Measurements from ENCODE around the gene CEL.

CEL gene

DNA sequence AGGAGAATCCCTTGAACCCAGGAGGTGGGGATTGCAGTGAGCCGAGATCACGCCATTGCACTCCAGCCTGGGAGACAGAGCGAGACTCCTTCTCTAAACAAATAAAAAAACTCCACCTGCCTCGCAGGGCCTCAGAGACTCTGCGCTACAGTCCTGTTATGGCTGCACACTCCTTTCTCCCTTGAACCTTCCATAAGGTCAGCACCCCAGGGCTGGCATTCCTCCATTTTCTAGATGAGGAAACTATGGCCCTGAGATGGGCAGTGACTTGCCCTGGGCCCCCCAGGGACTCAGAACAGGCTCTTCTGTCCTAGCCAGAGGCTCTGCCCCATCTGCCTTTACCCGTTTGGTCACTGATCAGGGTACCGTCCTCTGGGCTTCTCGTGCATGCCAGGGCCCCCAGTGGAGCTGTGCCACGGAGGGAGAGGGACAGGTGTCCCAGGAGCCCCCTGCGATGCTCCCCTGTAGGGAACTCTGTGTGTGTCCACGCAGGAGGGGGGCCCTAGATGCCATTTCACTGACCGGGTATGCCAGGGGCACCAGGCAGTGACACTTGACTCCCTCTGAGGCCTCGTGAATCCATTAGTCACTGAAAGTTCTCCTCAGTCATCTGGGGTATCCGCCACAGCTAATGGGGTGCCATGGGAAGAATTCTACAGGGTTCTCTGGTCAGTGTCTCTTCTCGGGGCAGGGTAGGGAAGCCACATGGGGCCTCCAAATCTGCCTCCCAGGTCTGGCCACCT, 43.1 kb downstream of the CEL start:
- no peak for DNase-seq (ENCODE audit: low read depth)

DNA sequence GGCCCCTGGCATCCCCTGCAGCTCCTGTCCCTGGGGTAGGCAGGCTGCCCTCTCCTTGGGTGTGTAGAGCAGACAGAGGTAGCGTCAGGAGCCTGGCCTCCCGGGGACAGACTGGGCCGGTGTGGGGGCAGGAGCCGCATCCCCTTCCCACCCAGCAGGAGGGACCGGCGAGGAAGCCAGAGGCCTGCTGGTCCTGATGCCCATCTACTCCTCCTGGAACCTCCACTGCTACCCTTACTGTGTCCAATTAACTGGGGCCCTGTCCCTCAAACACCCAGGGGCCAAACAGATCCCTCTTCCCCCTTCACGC, 43.6 kb downstream of the CEL start:
- DNase-seq (ENCODE audit: low read depth): no peak

DNA sequence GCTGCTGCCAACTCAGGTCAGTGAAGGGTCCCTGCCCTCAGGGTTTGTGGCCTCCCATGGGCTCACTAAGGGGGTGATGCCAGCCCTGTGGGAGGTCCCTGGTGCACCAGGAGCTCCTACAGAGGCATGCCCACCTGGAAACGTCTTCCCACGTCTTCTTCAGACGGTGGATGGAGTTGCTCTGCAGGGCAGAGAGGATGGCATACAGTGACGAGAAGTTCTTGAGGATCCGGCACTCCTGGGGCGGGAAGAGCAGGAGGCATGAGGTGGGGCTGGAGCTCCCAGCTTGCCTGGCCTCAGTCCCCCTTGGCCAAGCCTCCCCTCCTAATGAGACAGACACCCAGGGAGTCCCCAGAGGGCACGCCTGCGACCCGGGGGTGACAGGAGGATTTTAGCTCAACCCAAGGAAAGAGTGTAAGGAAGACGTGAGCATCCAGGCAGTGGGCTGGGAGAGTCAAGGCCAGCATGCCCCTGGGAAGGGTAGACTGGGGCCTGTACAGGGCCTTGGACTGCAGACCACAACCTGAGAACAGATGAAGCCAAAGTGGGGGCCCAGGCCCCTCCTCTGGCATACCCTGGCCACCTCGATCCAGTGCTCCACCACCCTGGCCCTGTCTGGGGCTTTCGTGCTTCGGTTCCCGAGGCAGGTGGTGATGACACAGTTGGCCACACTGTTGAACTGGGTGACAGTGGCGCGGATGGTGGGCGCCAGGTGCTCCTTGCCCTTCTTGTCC, 44.9 kb downstream of the CEL start:
- DNase-seq (ENCODE audit: low read depth): no peak

DNA sequence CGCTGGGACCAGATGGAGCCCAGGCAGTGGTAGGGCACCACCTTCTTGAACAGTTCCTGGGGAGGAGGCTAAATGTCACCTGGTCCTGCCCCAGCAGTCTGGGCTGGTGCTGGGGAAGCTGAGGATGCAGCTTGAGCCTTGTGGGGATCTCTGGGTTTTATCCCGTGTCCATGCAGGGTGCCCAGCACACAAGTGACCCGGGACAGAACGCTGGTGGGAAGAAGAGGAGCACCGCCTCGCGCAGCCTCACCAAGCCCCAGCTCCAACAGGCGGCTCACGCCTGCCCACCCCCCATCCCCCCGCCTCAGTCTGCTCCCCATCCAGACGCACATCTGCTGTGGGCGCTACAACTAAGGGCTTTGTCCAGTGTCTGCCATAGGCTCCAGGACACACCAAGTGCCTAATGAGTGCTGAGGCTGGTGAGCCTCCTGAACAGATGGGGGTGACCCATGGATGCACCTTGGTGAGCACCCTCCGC, 45.5 kb downstream of the CEL start:
- DNase-seq (ENCODE audit: low read depth): no peak

DNA sequence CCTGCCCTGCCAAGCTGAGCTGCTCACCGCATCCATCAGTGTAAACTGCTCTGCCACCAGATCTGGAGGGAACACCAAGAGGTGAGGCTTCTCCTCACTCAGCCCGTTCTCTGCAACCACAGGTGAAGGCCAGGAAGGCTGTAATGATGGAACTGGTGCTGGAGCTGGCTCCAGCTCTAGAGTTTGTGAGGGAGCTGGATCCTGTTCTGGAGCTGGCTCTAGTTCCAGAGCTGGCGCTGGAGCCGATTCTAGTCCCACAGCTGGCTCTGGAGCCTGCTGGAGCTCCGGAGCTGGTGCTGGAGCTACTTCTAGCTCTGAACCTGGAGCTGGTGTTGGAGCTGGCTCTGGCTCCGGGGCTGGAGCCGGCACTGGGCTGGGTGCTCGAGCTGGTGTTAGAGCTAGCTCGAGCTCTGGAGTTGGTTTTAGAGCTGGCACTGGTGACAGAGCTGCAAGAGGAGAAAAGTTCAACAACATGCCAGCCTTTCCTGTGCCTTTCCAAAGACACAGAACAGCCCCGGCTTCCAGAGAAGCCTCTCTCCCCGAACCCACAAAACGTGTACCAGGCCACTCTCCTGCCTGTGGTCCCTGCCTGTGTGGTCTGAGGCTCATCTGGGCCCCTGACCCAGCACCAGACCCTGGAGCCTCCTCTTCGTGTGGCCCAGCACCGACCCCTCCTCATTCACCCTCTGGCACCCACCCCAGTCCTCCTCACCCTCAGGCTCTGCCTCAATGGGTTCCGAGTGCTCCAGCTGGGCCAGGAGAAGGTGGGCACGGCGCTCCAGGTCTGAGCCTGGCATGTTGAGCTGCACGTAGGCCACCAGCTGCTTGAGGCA, 46.4 kb downstream of the CEL start:
- DNase-seq (ENCODE audit: low read depth): no peak

DNA sequence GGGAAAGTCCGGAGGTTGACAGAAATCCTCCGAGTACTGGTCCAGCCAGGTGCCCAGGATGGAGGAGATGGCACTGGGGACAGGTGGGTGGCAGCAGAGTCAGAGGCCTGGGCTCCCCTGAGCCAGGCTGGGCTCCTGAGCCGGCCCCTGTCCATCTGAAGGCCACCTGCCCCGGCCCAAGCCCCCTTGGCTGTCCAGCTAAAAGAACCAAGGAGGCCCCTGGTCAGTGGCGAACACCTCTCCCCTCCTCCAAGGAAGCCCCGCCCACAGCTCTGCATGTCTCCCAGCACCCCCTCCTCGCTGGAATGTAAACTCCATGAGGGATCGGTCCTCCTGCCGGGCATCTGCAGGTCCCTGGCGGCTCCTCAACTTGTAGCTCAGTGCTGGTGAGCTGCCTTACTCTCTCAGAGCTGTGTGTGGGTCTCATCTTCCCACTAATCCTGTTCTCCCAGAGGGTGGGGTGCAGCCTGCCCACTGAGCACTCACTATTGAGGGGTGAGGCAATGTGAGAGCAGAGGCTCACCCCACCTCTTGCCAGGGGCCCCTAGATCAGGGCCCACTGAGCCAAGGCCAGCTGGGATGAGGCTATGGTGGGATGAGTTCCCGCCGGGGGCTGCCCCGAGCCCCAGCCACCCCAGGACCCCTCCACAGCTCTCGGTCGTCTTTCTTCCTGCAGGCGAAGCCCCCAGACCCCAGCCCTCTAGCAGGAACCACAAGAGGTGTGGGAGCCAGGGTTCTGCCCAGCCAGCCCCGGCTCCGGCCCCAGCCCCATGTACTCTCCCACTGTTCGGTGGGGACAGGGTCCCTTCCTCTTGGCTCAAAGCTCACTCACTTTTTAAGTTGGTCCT, 47.2 kb downstream of the CEL start:
- DNase-seq (ENCODE audit: low read depth): no peak

DNA sequence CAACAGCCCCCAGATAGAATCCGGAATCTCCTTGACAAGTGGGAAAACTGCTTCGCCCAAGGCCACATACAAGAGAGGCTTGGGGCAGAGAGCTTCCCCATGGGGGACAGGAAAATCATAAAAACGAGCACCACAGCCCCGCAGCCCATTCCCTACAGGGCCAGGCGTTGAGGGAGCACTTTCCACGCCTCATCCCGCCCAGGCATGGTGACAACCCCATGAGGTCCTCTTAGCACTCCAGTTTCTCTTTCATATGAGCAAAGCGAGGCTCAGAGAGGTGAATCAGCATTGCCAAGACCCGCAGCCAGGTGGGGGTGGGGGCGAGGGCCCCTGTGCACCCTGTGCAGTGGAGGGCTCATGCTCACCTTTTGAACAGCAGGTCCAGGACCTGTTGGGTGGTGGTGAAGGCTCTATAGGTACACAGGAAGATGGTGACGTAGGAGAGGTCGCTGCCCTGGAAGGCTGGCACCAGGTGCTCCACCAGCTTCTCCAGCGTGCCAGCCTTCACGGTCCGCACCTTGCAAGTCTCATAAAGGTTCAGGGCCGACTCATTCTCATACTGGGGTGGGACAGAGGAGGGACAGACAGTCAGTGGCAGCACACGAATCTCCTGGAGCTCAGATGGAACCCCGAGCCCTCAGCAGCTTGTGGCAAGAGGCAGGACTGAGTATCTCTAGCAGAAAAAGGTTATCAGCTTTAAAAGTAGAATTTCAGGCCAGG, 48.3 kb downstream of the CEL start:
- no peak for DNase-seq (ENCODE audit: low read depth)

DNA sequence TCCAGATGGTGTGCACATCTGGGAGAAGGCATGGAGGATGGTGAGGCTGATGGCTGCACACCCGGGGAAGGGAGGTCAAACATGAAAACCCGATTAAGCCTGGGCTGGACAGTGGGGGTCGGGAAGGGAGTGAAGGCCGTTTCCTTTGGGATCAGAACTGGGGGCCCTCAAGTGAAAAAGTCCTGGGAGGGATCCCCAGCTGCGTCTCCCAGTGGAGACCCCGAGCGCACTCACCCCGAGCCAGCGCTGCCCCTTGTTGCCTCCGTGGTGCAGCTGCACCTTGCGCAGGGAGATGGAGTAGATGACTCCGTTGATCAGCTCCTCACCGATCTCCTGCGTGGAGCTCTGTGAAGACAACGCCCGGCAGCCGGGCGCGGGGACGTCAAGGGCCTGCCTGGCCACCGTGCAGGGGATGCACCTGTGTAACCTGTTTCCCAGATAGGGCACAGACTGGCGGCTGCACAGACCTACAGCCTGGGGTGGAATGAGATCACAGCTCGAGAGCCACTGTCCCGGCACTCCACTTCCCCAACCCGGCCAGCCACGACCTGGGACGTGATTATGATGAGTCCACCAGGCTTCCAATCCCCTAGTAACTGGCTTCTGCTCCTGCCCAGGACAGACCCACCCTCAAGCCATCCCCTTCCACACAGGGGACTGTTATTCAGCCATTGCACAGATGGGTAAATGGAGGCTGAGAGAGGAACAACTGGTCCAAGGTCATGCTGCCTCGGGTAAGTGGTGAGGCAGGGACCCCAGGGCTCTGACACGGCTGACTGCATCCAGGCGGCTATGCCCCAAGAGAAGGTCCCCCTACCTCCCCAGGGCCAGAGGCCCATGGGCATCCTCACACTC, 50.3 kb downstream of the CEL start:
- DNase-seq (ENCODE audit: low read depth): no peak

DNA sequence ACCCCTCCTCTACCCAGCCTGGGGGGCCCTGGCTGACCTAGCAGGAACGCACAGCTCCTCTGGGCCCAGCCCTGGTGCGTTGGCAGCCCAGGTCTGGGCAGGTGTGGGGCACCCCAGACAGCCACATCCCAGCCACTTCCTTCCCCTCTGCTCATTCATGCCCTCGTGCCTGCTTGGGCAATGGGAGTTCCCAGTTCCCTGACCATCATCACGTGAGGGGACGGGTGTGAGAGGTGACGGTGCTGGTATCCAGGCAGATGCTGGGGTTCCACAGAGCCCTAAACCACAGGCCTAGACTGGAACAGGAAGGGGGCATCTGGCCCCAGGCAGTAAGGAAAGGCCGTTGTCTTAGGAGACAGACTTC, 50.9 kb downstream of the CEL start:
- no peak for DNase-seq (ENCODE audit: low read depth)

DNA sequence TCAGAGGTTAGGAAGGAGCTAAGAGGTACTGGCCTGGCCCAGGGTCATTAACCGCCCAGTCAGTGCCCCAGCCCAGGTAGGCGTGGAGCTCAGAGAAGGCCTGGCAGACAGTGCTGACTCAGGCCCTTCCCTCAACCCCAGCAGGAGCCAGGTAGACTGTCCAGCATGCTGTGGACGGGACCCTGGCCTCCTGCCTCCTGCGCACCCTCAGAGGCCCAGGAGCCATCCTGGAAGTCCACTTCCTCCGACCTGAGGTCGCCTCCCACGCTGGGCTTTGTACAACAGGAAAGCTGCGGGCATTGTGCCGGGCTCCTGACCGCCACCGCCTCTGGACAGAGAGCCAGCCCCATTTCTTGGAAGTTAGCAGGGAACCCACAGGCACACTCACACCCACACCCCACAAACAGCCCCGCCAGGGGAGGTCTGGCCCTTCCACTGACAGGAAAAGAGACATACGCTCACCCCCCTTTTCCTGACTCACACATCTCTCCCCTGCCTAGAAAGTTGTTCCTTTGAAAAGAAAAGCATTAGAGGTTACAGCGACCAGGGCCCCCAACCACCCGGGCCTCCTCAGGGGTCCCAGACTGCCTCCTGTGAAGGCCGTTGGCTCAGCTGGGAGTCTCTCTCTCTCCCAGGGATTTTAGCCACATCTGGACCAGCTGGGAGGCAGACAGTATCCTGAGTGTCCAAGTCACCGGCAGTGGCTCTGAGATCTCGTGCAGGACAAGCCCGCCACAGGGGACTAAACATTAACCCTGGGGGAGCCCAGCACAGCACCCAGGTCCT, 51.6 kb downstream of the CEL start:
- no peak for DNase-seq (ENCODE audit: low read depth)

DNA sequence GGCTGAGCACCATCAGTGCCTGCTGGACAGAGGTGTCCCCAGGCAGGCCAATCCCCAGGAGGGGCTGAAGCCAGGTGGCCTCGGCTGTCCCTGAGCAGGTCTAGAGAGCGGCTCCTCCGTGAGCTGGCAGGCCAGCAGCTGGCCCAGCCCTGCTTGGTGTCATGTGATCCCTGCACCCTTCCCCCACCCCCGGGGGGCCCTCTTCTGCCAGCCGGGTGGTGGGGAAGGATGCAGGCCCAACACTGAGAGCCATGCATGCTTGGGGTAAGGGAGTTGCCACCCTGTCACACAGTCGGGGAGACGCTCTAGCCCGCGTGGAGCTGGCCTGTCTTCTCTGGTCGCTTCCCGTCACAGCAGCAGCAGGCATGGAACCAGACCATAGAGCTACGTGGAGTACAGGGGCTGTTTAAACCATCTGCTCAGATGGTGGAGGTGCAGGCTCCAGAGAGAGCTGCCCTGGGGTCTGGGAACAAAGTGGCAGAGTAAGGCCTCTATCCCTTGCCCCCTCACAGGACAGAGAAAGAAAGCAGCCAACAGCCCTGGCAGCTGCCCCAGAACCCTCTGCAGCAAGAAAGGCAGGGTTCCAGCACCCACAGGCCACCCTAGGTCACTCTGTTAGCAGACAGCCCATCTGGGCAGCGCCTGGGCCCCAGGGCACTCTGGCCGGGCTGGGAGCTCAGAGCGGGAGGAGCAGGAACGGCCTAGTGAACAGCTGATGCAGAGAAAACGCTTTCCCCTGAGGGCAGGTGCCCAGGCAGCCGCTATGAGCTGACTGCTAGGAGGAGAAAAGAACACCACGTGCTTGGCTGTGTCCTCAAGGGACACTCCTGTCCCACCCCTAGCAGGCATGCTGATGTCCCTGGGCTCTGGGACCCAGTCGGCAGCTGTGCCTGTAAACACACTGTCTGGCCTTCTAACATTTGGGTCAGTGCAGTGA, 52.4 kb downstream of the CEL start:
- DNase-seq (ENCODE audit: low read depth): no peak

DNA sequence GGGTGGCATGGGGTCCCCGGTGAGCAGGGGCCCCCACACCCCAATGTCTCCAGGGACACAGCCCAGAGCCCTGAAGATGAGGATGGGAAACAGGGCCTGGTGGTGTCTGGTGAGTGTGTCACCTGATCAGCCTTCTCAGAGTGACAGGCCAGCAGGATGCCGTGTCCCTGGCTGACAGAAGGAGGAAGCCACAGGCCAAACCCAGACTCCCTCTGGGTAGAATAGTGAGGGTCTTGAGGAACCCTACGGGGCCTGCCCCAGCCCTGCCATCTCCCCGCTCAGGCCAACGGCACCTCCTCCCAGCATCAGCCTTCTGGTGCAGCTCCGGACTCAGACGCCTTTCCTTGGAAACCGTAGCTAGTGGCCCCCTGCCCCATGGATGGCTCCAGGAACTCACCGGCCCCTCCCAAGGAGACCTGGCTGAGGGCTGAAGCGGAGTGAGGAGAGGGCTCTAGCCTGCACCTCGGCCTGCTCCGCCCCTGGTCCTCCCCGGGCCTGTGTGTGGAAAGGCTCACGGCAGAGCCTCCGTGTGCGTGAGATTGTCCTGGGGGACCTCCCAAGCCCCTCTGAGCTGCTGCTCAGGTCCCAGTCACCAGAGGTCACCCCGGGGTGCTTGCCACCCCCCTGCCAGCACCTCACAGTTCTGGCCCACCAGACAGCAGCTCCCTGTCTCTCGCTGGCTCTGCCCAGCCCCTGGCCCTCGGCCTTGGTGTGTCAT, 53.3 kb downstream of the CEL start:
- no peak for DNase-seq (ENCODE audit: low read depth)

DNA sequence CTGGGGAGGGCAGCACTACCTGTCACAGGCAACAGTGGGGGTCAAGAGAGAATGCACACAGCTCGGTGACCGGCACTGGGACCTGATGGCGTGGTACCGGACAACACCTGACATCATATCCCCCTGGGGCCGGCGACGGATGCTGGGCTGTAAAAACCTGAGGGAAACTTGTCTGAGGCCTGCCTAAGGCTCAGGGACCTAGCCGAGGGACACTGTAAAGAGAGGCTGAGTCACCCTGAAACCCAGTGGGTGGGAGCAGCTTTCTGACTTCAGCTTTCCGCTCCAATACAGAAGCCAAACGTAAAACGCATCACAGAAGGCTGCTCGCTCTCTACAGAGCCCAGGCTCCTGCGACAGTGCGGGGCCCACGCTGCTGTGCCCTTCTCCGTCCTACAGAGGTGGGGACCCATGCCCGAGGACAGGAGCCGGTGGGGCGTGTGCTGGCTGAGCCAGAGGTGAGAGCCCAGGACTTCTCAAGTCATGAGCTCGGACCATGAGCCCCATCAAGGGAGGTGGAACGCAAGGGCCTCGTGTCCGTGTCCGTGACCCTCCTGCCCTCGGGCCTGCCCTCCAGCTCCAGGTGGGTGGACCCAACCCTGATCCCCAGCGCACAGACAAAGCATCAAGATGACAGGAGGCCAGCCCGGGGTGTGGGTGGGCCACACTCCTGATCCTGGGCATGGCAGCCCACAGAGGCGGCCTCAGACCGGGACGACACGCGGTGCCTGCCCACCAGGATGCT, 54.0 kb downstream of the CEL start:
- no peak for DNase-seq (ENCODE audit: low read depth)

DNA sequence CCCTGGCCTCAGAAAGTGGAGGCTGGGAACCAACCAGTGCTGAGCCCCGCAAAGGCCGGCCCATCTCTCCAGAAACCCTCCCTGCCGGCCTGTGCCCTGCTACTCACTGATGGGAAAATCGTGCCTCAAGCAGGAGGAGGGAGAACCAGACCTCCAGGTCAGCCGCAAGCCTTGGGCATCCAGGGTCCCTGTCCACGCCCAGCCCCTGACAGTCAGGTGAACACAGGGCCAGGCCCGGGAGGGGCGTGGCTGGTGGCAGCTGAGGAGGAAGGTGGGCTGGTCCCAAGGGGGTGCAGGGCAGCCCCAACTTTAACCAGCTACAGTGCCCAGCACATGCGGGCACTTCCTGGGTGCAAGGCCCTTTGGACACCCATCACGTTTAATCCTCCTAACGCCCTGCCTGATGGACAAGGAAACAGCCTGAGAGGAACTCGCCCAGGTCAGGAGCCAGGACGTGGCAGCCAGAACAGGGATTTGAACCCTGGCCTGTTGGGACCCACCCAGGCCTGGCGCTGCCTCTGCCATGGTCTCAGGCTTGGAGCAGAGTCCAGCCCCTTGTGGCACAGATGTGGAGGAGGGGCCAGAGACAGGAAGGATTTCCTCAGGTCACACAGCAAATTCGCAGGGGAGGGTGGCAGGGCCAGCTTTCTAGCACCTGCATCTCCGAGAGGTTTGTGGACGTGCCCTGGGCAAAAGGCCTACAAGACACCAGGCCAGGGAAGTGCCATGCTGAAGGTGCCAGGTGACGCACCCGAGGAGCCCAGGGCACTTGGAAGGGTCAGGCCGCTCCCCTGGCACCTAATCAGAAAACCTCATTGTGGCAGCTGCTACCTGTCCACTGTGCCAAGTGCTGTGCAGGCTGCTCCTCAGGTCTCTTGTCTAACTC, 54.8 kb downstream of the CEL start:
- DNase-seq (ENCODE audit: low read depth): no peak

DNA sequence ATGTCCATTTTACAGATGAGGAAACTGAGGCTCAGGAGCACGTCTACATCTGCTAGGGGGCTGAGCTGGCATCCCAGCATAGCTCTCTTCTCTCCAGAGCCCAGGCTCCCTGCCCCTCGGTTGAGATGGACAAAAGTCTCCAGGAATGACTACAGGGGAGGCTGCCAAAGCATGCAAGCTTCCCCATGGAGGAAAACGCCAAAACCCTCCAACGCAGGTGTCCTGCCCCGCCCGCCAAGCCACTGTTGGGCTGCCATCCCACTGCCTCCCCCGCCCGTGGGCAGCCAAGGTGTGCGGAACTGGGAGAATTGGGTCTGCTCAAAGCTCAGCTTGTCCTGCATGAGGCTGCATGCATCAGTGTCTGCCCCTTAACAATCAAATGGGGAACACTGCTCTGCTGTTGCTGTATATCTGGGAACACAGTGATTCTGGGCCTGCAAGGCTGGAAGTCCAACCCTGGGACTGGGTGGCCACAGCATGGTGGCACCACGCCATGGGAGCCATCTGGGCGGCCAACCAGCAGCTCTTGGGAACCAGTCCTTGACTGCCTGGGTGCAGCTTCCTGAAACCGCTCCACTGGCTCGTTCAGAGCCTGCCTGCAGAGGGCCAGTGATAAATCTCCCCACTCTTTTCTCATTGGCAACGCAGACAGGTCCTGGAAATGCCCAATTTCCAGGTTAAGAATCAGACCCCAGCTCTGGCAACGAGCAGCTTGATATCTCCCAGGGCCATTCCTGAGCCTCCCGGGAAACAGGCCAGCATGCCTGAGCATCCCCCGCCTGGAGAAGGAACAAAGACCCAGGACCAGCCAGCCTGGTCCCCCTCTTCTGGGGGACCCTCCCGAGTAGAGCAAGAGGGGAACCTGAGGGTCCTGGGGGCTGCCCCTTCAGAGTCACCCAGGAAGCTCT, 55.7 kb downstream of the CEL start:
- no peak for DNase-seq (ENCODE audit: low read depth)
